Neural progenitor cell (in vitro differentiated cells): ENCODE data around the gene MFSD12. TPM values are rescaled to one million over a fixed set of nuclear protein-coding genes. Genes with fewer than 3 reads are reported as not detected.

Experiments
- DNase-seq: peaks from one replicate; pipeline ENCODE4 v3.0.0-alpha.2; 2016; ENCODE audit warnings: low spot score
- H2AFZ ChIP-seq: fragments of 200-600 bp; sonication (generic); replicated peaks from 2 replicates; pipeline ENCODE4 v1.6.1; 2016; ENCODE audit warnings: antibody characterized with exemption
- H3F3A ChIP-seq: fragments of 200-600 bp; sonication (generic); 2 replicates; pipeline ENCODE4 v1.6.1; 2016; ENCODE audit warnings: antibody characterized with exemption, low read depth
- H3K27ac ChIP-seq: fragments of 200-600 bp; sonication (generic); 2 replicates; pipeline ENCODE4 v1.5.1; 2016; ENCODE audit warnings: mild to moderate bottlenecking
- H3K27me3 ChIP-seq: fragments of 200-600 bp; sonication (generic); 2 replicates; pipeline ENCODE4 v1.6.1; 2016; ENCODE audit warnings: mild to moderate bottlenecking, moderate library complexity
- H3K36me3 ChIP-seq: fragments of 200-600 bp; sonication (generic); 2 replicates; pipeline ENCODE4 v1.5.1; 2016
- H3K4me1 ChIP-seq: fragments of 200-600 bp; sonication (generic); 2 replicates; pipeline ENCODE4 v1.6.1; 2016; ENCODE audit warnings: mixed run types
- H3K4me2 ChIP-seq: fragments of 200-600 bp; sonication (generic); 2 replicates; pipeline ENCODE4 v1.6.1; 2016
- H3K4me3 ChIP-seq: fragments of 200-600 bp; sonication (generic); 2 replicates; pipeline ENCODE4 v1.5.1; 2016
- H3K79me2 ChIP-seq: fragments of 200-600 bp; sonication (generic); 2 replicates; pipeline ENCODE4 v1.6.1; 2016; ENCODE audit warnings: low read depth
- H3K9ac ChIP-seq: fragments of 200-600 bp; sonication (generic); 2 replicates; pipeline ENCODE4 v1.6.1; 2016
- H3K9me3 ChIP-seq: fragments of 200-600 bp; sonication (generic); 2 replicates; pipeline ENCODE4 v1.5.1; 2016; ENCODE audit warnings: low read depth
- H4K20me1 ChIP-seq: fragments of 200-600 bp; sonication (generic); 2 replicates; pipeline ENCODE4 v1.6.1; 2016; ENCODE audit warnings: low read depth
- H3K27ac Mint-ChIP-seq: 3 replicates; pipeline ENCODE4 v1.8.0; 2021; ENCODE audit warnings: mixed read lengths
- H3K27me3 Mint-ChIP-seq: 2 replicates; pipeline ENCODE4 v1.8.0; 2022; ENCODE audit warnings: low read depth, mild to moderate bottlenecking, inconsistent platforms, moderate library complexity, mixed read lengths; ENCODE audit not compliant: insufficient read depth
- H3K36me3 Mint-ChIP-seq: 3 replicates; pipeline ENCODE4 v1.8.0; 2021; ENCODE audit warnings: mixed read lengths
- H3K4me1 Mint-ChIP-seq: 3 replicates; pipeline ENCODE4 v1.8.0; 2021; ENCODE audit warnings: mixed read lengths
- H3K4me3 Mint-ChIP-seq: 3 replicates; pipeline ENCODE4 v1.8.0; 2021; ENCODE audit warnings: mild to moderate bottlenecking, moderate library complexity, mixed read lengths
- H3K9me3 Mint-ChIP-seq: 3 replicates; pipeline ENCODE4 v1.8.0; 2020; ENCODE audit warnings: mixed read lengths
- CTCF ChIP-seq: fragments of 200-600 bp; sonication (generic); IDR thresholded peaks from 2 replicates; pipeline ENCODE4 v1.5.1; 2017; ENCODE audit warnings: antibody characterized with exemption, mild to moderate bottlenecking
- EZH2 ChIP-seq: fragments of 200-600 bp; sonication (generic); IDR thresholded peaks from 2 replicates; pipeline ENCODE4 v1.6.1; 2017; ENCODE audit warnings: antibody characterized with exemption, mild to moderate bottlenecking, moderate library complexity
- EZH2phosphoT487 ChIP-seq: fragments of 200-600 bp; sonication (generic); IDR thresholded peaks from 2 replicates; pipeline ENCODE4 v1.6.1; 2017; ENCODE audit warnings: antibody characterized with exemption
- small RNA-seq: library from RNA; depleted of rRNA; stranded (forward); fragments of <200 nt; gene quantifications from one replicate; pipeline ENCODE3, GENCODE V24; 2015
- total RNA-seq: library from RNA; depleted of rRNA; stranded (reverse); fragments of >200 nt; gene quantifications from 2 replicates; pipeline ENCODE4 v1.2.3, GENCODE V29; 2015; ENCODE audit warnings: low replicate concordance

Gene MFSD12
- total RNA-seq, 1 donor from 2014 or later, result 34.1 TPM

GRCh38 chr19:3494559-3494958 lies 62.8 kb downstream of the MFSD12 start:
- H3K4me3 ChIP-seq, result no peak overlapping the region
- Mint-ChIP-seq H3K4me3 (no peak overlapping the region), H3K9me3 (no peaks in the 10 kb centered on the region), H3K4me1 (peaks cover 4% of the 10 kb centered on the region), H3K36me3 (peaks cover 14% of the 10 kb centered on the region), H3K27ac (no peak overlapping the region), H3K27me3 (no peaks in the 10 kb centered on the region)
- H3K9ac ChIP-seq, result no peak overlapping the region
- no peak for DNase-seq
- no peaks in the 10 kb centered on the region for H3K27me3 ChIP-seq
- H3K27ac ChIP-seq, result no peak overlapping the region
- no peak overlapping the region for H2AFZ ChIP-seq
- H4K20me1 ChIP-seq, result no peaks in the 10 kb centered on the region
- H3K9me3 ChIP-seq, result no peaks in the 10 kb centered on the region
- H3F3A ChIP-seq, result no peaks in the 10 kb centered on the region
- H3K36me3 ChIP-seq, result no peaks in the 10 kb centered on the region
- H3K79me2 ChIP-seq, result peaks cover 19% of the 10 kb centered on the region
- H3K4me1 ChIP-seq, result peaks cover 2% of the 10 kb centered on the region
- TF ChIP-seq CTCF (no peak), EZH2 (no peak), EZH2phosphoT487 (no peak)
- no peak overlapping the region for H3K4me2 ChIP-seq

Small RNA genes lying within 50 kb of the gene (small RNA-seq; reads per million reads assigned to genes)
- gene AC005786.1, result not detected
- gene RF00212, result not detected

Other genes with a start within 250 kb of the MFSD12 start
- gene NFIC, start 191.0 kb downstream of the MFSD12 start, total RNA-seq, result 1.1 and 1.3 TPM in 2 replicates
- 0.81 and 1.7 TPM in 2 replicates for gene SMIM24, start 77.1 kb downstream of the MFSD12 start, total RNA-seq
- gene SMIM44, start 74.1 kb downstream of the MFSD12 start, total RNA-seq, result not detected in 2 replicates
- 0.69 and 12.1 TPM in 2 replicates for gene DOHH, start 56.9 kb downstream of the MFSD12 start, total RNA-seq
- 16.4 and 56.1 TPM in 2 replicates for gene FZR1, start 51.3 kb downstream of the MFSD12 start, total RNA-seq
- gene TEKTIP1, start 18.4 kb downstream of the MFSD12 start, total RNA-seq, result not detected in 2 replicates
- gene HMG20B, start 15.4 kb upstream of the MFSD12 start, total RNA-seq, result 51.4 and 135 TPM in 2 replicates
- 0.09 TPM in 1 of 2 replicates, not detected in the other for gene GIPC3, start 27.9 kb upstream of the MFSD12 start, total RNA-seq
- gene TBXA2R, start 49.3 kb upstream of the MFSD12 start, total RNA-seq, result 0.09 TPM in 1 of 2 replicates, not detected in the other
- 6.0 and 35.4 TPM in 2 replicates for gene CACTIN, start 69.2 kb upstream of the MFSD12 start, total RNA-seq
- 8.6 and 26.6 TPM in 2 replicates for gene PIP5K1C, start 142.9 kb upstream of the MFSD12 start, total RNA-seq
- gene TJP3, start 150.8 kb upstream of the MFSD12 start, total RNA-seq, result 14.7 and 32.5 TPM in 2 replicates
- gene APBA3, start 204.1 kb upstream of the MFSD12 start, total RNA-seq, result 17.3 and 41.1 TPM in 2 replicates
- gene MRPL54, start 205.1 kb upstream of the MFSD12 start, total RNA-seq, result 15.1 and 21.4 TPM in 2 replicates
- not detected in 2 replicates for gene RAX2, start 214.6 kb upstream of the MFSD12 start, total RNA-seq
- 2.4 and 2.8 TPM in 2 replicates for gene MATK, start 228.8 kb upstream of the MFSD12 start, total RNA-seq